Progenitor cell of endocrine pancreas (in vitro differentiated cells): Measurements from ENCODE around the gene SNTN. TPM values are rescaled to one million over a fixed set of nuclear protein-coding genes. Genes with fewer than 3 reads are reported as not detected.

Source experiments
- DNase-seq: peaks from one replicate; pipeline ENCODE4 v3.0.0; 2021; ENCODE audit warnings: low spot score; ENCODE audit not compliant: unreplicated experiment
- H3K27ac Mint-ChIP-seq: 2 replicates; pipeline ENCODE4 v1.8.0; 2021; ENCODE audit warnings: mild to moderate bottlenecking, moderate library complexity, mixed read lengths
- H3K27me3 Mint-ChIP-seq: 2 replicates; pipeline ENCODE4 v1.8.0; 2021; ENCODE audit warnings: mixed read lengths
- H3K36me3 Mint-ChIP-seq: 2 replicates; pipeline ENCODE4 v1.8.0; 2022; ENCODE audit warnings: mixed read lengths; ENCODE audit not compliant: insufficient read depth
- H3K4me1 Mint-ChIP-seq: 2 replicates; pipeline ENCODE4 v1.8.0; 2021; ENCODE audit warnings: low read depth, mixed read lengths
- H3K4me3 Mint-ChIP-seq: 2 replicates; pipeline ENCODE4 v1.8.0; 2021; ENCODE audit warnings: low read depth, mild to moderate bottlenecking, moderate library complexity, mixed read lengths
- H3K9me3 Mint-ChIP-seq: 2 replicates; pipeline ENCODE4 v1.8.0; 2021; ENCODE audit warnings: low read depth, mixed read lengths
- total RNA-seq: library from RNA; stranded (reverse); gene quantifications from 2 replicates; pipeline ENCODE4 v1.2.1, GENCODE V29; 2021
- TF ChIP-seq, protein P1 (sequence below): fragments of 200-600 bp; sonication (generic); IDR thresholded peaks from one replicate; pipeline ENCODE4 v1.5.0; 2021; ENCODE audit warnings: antibody characterized with exemption, mild to moderate bottlenecking; ENCODE audit not compliant: unreplicated experiment

Gene SNTN
- total RNA-seq, 1 donor from 2014 or later = 0.26 TPM

DNA sequence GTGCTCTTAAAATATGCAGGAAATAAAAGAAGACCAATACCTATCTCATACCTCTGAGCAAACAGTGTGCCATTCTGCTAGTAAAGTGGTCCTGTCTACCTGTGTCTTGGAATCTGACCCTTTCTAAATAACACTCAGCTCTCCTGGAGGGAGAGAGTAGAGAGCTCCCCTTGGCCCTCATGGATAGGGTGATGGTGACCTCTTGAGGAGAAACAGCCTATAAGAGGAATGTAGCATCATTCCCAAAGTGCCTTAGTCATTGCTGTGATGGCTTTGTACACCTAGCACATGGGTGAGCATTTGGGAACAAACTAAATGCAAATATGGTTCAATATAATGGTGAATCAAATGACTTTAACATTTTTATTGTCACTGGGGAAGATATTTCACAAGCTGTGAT lies 10.0 kb downstream of the SNTN start:
- Mint-ChIP-seq H3K27me3 (no peaks in the 10 kb centered on the region), H3K27ac (no peak overlapping the region), H3K4me1 (peaks cover 9% of the 10 kb centered on the region), H3K36me3 (no peaks in the 10 kb centered on the region), H3K9me3 (no peaks in the 10 kb centered on the region), H3K4me3 (no peak overlapping the region)
- DNase-seq = no peak
- TF ChIP-seq, protein P1, sequence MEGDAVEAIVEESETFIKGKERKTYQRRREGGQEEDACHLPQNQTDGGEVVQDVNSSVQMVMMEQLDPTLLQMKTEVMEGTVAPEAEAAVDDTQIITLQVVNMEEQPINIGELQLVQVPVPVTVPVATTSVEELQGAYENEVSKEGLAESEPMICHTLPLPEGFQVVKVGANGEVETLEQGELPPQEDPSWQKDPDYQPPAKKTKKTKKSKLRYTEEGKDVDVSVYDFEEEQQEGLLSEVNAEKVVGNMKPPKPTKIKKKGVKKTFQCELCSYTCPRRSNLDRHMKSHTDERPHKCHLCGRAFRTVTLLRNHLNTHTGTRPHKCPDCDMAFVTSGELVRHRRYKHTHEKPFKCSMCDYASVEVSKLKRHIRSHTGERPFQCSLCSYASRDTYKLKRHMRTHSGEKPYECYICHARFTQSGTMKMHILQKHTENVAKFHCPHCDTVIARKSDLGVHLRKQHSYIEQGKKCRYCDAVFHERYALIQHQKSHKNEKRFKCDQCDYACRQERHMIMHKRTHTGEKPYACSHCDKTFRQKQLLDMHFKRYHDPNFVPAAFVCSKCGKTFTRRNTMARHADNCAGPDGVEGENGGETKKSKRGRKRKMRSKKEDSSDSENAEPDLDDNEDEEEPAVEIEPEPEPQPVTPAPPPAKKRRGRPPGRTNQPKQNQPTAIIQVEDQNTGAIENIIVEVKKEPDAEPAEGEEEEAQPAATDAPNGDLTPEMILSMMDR = peak; percentile 42

DNA sequence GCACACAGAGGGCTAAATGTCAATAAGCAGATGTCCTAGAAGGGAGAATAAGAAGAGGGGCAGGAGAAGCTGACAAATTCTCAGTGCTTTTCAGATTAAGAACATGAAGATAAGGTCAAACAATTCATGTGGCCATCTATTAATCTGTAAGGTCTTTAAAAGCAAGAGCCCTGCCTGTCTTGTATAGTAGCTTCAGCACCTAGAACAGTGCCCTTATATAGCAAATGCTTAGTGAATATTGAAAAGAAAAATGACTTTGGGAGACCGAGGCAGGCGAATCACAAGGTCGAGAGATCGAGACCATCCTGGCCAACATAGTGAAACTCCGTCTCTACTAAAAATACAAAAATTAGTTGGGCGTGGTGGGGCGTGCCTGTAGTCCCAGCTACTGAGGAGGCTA lies 18.1 kb downstream of the SNTN start:
- no peak overlapping the region for H3K4me3 Mint-ChIP-seq
- H3K27me3 Mint-ChIP-seq = no peaks in the 10 kb centered on the region
- TF ChIP-seq, protein P1 = no peak
- H3K36me3 Mint-ChIP-seq = no peaks in the 10 kb centered on the region
- H3K9me3 Mint-ChIP-seq = no peaks in the 10 kb centered on the region
- no peak overlapping the region for H3K27ac Mint-ChIP-seq
- no peaks in the 10 kb centered on the region for H3K4me1 Mint-ChIP-seq
- no peak for DNase-seq

DNA sequence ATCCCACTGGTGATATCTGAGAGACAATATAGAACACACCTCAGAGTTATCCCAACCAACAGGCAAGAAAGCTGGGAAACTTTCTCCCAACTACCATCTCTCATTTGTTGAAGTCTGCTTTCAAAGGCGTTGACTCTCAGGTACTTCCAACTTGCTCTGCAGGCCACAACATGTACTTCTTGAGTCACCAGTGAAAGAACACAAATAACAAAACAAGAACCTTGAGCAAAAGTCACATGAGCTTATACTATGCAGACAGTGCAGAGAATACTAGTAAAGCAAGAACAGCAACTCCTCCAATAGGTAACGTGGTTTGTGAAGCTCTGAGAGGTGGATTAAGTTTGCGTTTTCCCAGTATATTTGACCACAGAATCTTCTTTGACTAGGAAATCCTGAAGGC lies 20.6 kb downstream of the SNTN start:
- Mint-ChIP-seq H3K9me3 (no peaks in the 10 kb centered on the region), H3K36me3 (no peaks in the 10 kb centered on the region), H3K27ac (no peak overlapping the region), H3K27me3 (no peaks in the 10 kb centered on the region), H3K4me1 (no peaks in the 10 kb centered on the region), H3K4me3 (no peak overlapping the region)
- TF ChIP-seq, protein P1 = no peak
- no peak for DNase-seq

DNA sequence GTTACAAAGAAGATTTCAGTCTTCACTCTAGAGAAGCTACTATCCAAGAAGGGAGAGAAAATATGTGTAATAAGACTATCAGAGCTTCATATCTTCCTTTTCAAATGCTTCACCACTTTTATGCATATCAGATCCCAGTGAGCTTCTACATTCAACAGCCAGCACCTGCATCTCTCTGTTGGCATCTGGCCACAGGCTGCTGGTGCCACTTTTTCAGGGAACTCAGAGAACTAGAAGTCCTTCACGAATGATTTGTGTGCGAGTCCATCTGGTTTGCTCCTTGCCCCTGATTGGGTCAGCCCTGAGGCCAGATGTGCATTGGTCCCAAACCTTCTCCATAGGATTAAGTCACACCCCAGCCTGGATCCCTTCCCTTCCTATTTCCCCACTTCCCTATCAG lies 22.1 kb downstream of the SNTN start:
- Mint-ChIP-seq H3K4me3 (no peak overlapping the region), H3K36me3 (no peaks in the 10 kb centered on the region), H3K27me3 (no peaks in the 10 kb centered on the region), H3K9me3 (no peaks in the 10 kb centered on the region), H3K4me1 (no peaks in the 10 kb centered on the region), H3K27ac (no peak overlapping the region)
- TF ChIP-seq, protein P1 = no peak
- no peak for DNase-seq

DNA sequence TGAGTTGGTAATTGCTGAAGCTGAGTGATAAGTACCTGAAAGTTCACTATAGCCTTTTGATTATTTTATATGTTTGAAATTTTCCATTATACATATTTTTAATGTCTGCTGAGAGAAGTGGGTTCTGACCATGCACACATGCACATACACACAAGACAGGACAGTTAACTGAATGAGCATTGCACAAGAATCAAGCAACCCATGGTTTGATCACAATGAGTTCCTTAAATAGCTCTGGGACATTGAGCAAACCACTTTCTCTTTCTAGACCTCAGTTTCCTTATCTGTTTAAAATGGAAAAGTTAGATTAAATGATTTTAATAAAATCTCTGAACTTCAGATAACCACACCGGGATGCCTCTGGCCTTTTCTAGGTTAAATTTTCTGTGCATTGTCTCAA lies 26.7 kb downstream of the SNTN start:
- no peaks in the 10 kb centered on the region for H3K36me3 Mint-ChIP-seq
- H3K4me1 Mint-ChIP-seq = peaks cover 4% of the 10 kb centered on the region
- H3K9me3 Mint-ChIP-seq = no peaks in the 10 kb centered on the region
- TF ChIP-seq, protein P1 = no peak
- no peak overlapping the region for H3K27ac Mint-ChIP-seq
- DNase-seq = no peak
- no peak overlapping the region for H3K4me3 Mint-ChIP-seq
- no peaks in the 10 kb centered on the region for H3K27me3 Mint-ChIP-seq
